ENCODE results near the gene TBCD.

- TF ChIP-seq CTCF (conservative IDR thresholded peaks at IDR 0.05; ENCODE audit: low read length) (no peak), EZH2phosphoT487 (IDR thresholded peaks at IDR 0.05; ENCODE audit: borderline replicate concordance, low read depth, low read length) (no peak)
Measured at GRCh38 chr17:82716203-82717010, 35.5 kb upstream of the TBCD start, which contains the start of gene FN3KRP.

Data from OCI-LY7 (cell line).